Psoas muscle (tissue), 8 donors: ENCODE measurements around the gene DMWD. TPM values are rescaled to one million over a fixed set of nuclear protein-coding genes. Genes with fewer than 3 reads are reported as not detected.

Source experiments
- ATAC-seq, 4 donors: fragments of 200-7000 bp; cut with Tn5 transposase; one replicate each; pipeline ENCODE4 v1.9.1; 2020; ENCODE audit warnings: moderate library complexity in 3 of 4, mild to moderate bottlenecking in 2 of 4
- DNase-seq, 2 donors: peaks; one replicate each; pipeline ENCODE4 v3.0.0-alpha.2; 2020
- H3K27ac ChIP-seq: fragments of 200-600 bp; one replicate; pipeline ENCODE4 v1.8.0; 2022
- H3K27me3 ChIP-seq, 3 donors: fragments of 200-600 bp in 1 of 3; one replicate each; pipeline versions ENCODE4 v1.6.1 to v1.8.0; 2013 to 2022; ENCODE audit warnings: low read length in 2 of 3, mild to moderate bottlenecking in 2 of 3, moderate library complexity in 1 of 3; ENCODE audit not compliant: insufficient read depth in 3 of 3
- H3K36me3 ChIP-seq, 2 donors: fragments of 200-600 bp in 1 of 2; one replicate each; pipeline versions ENCODE4 v1.6.1 to v1.8.0; 2013 to 2022; ENCODE audit warnings: low read depth in 1 of 2, mild to moderate bottlenecking in 1 of 2, moderate library complexity in 1 of 2; ENCODE audit not compliant: insufficient read depth in 1 of 2
- H3K4me1 ChIP-seq: fragments of 200-600 bp; one replicate; pipeline ENCODE4 v1.8.0; 2022
- H3K4me3 ChIP-seq: fragments of 200-600 bp; one replicate; pipeline ENCODE4 v1.8.0; 2022; ENCODE audit warnings: mild to moderate bottlenecking
- H3K9me3 ChIP-seq: fragments of 200-600 bp; one replicate; pipeline ENCODE4 v1.8.0; 2022
- CTCF ChIP-seq: fragments of 200-600 bp; IDR thresholded peaks from one replicate; pipeline ENCODE4 v1.8.0; 2022; ENCODE audit warnings: antibody characterized with exemption
- WGBS, 3 donors: extraction: QIAGEN DNeasy Blood & Tissue Kit; methylation state at CpG; one replicate each; pipeline versions ENCODE4 v1.1.6 to v1.1.7; 2013; 5-methylcytosine and 5-hydroxymethylcytosine counted together
- intact Hi-C, 2 donors: fragments of 100-400 bp; cut with DNase I; formaldehyde crosslinking; loops; one replicate each; pipeline versions ENCODE4 v1.11.0 to v1.14.2; 2022
- polyA plus RNA-seq, 3 donors: library from polyadenylated mRNA; stranded (reverse); fragments of 200-250 nt; gene quantifications; one replicate each; pipeline ENCODE4 v1.2.3, GENCODE V29; 2013
- total RNA-seq, 4 donors: library from RNA; stranded (reverse); fragmentation: NEBNext Ultra II Directional in 2 of 4; extraction: Animal tissue kit (Norgen Biotek cat#: 25700) in 2 of 4; gene quantifications; one replicate each; pipeline versions ENCODE4 v1.2.1 to v1.2.4, GENCODE V29; 2021 to 2023
- donor health status: healthy with polysubstance abuse.
- donor health status: DM: no; HTN: no; CAD: no; lungs with moderate emphysema.
- donor health status: Bipolar disorder and iron deficiency.
- donor health status: healthy.
- donor health status: DM: yes; HTN: yes; CAD: no.
- donor health status: DM: no; HTN: no; CAD: no.
- donor health status: DM: no; HTN: no; CAD: no.
- donor health status: DM: yes; HTN: yes; CAD: no.

DMWD gene
- total and polyA plus RNA-seq, 7 donors, result 38.4 to 104 (median 54.3) TPM

- Histone ChIP-seq H3K36me3 (peaks cover 0 to 35% of the 10 kb centered on the region in 2 donors), H3K27ac (peak within 1 kb of the TSS; percentile 95), H3K4me1 (peaks cover 38% of the 10 kb centered on the region), H3K4me3 (peak within 1 kb of the TSS; percentile 87), H3K27me3 (no peaks in the 10 kb centered on the region), H3K9me3 (no peaks in the 10 kb centered on the region)
- intact Hi-C loops, result loop anchor here in 1 of 2 donors (5.0 kb wide), 1 partner anchor 37 kb away; the partner anchor contains the start of genes FBXO46 and MEIOSIN
- peak; percentile 99 for DNase-seq
- 0% methylated on average over 58 to 70 of the region's 70 CpGs for WGBS, 3 donors
- peak; percentile 51 to 67 (median 59) for ATAC-seq
- TF ChIP-seq CTCF, result no peak
These were observed 23.5 kb downstream of the DMWD start, which contains the start of gene SIX5 for GRCh38 chr19:45768984-45769782. Gene SIX5 (minus strand): TSS chr19:45769252. CDS start chr19:45768844, 408 bp downstream.

- TF ChIP-seq CTCF, result no peak
- intact Hi-C loops, result loop anchor here in 1 of 2 donors (5.0 kb wide), 1 partner anchor 36 kb away; the partner anchor contains the start of genes FBXO46 and MEIOSIN
- H3K4me3 ChIP-seq, result peak overlapping the region; percentile 87
- H3K4me1 ChIP-seq, result peaks cover 40% of the 10 kb centered on the region
- H3K27ac ChIP-seq, result peak overlapping the region; percentile 95
- H3K9me3 ChIP-seq, result no peaks in the 10 kb centered on the region
- DNase-seq (peak in 1 of 2 donors; percentile 78), ATAC-seq (no peak)
- H3K36me3 ChIP-seq, result peaks cover 0 to 31% of the 10 kb centered on the region in 2 donors
- H3K27me3 ChIP-seq, result no peaks in the 10 kb centered on the region
- 0 to 2% (median 1%) methylated on average over 17 to 33 of the region's 33 CpGs for WGBS, 3 donors
These were observed 24.0 kb downstream of the DMWD start for GRCh38 chr19:45768655-45768983.

- peak; percentile 11 to 16 (median 16) for ATAC-seq
- 0 to 1% (median 0%) methylated on average over 70 to 102 of the region's 102 CpGs for WGBS, 3 donors
- H3K9me3 ChIP-seq, result no peaks in the 10 kb centered on the region
- H3K36me3 ChIP-seq, result peaks cover 0 to 25% of the 10 kb centered on the region in 2 donors
- H3K27me3 ChIP-seq, result no peaks in the 10 kb centered on the region
- TF ChIP-seq CTCF, result no peak
- H3K4me1 ChIP-seq, result peaks cover 35% of the 10 kb centered on the region
- peak; percentile 79 to 88 for DNase-seq
- H3K27ac ChIP-seq, result peak overlapping the region; percentile 95
- intact Hi-C loops, result loop anchor here in 1 of 2 donors (2.0 to 5.0 kb wide), 2 partner anchors 36 to 47 kb away; partner anchors contain the start of genes FBXO46 and MEIOSIN
- peak overlapping the region; percentile 87 for H3K4me3 ChIP-seq
These were observed 24.6 kb downstream of the DMWD start for GRCh38 chr19:45767881-45768654.

- intact Hi-C loops, result loop anchor here in 1 of 2 donors (2.0 to 5.0 kb wide), 2 partner anchors 35 to 47 kb away; partner anchors contain the start of genes FBXO46 and MEIOSIN
- H3K36me3 ChIP-seq, result peaks cover 0 to 19% of the 10 kb centered on the region in 2 donors
- H3K27ac ChIP-seq, result peak overlapping the region; percentile 95
- TF ChIP-seq CTCF, result no peak
- peak; percentile 2 to 20 (median 8) for ATAC-seq
- peaks cover 34% of the 10 kb centered on the region for H3K4me1 ChIP-seq
- H3K27me3 ChIP-seq, result no peaks in the 10 kb centered on the region
- 0 to 5% (median 4%) methylated on average over 25 to 31 of the region's 31 CpGs for WGBS, 3 donors
- peak; percentile 83 to 87 for DNase-seq
- H3K9me3 ChIP-seq, result no peaks in the 10 kb centered on the region
- H3K4me3 ChIP-seq, result peak overlapping the region; percentile 87
These were observed 25.2 kb downstream of the DMWD start for GRCh38 chr19:45767410-45767880.
